Measurements from ENCODE around the gene U2SURP.
"Not testable (repeated sequence)": the region's sequence is repeated elsewhere in the genome, so short reads cannot be mapped to it uniquely, and the experiment has no call there.

The U2SURP gene

GRCh38 chr3:142976621-142977398, 24.6 kb upstream of the U2SURP start:
- no peak for DNase-seq (ENCODE audit: low read depth in 1 of 2, low spot score in 1 of 2)

GRCh38 chr3:142977399-142977728, 24.0 kb upstream of the U2SURP start:
- no peak for DNase-seq (ENCODE audit: low read depth in 1 of 2, low spot score in 1 of 2)

- DNase-seq (ENCODE audit: low read depth in 1 of 2, low spot score in 1 of 2) = no peak
These were observed 20.3 kb upstream of the U2SURP start for GRCh38 chr3:142981108-142981507.

GRCh38 chr3:142982038-142982773, 19.2 kb upstream of the U2SURP start:
- no peak for DNase-seq (ENCODE audit: low read depth in 1 of 2, low spot score in 1 of 2)

GRCh38 chr3:142983318-142983717, 18.1 kb upstream of the U2SURP start:
- DNase-seq (ENCODE audit: low read depth in 1 of 2, low spot score in 1 of 2) = no peak

- no peak for DNase-seq (ENCODE audit: low read depth in 1 of 2, low spot score in 1 of 2)
These were observed 17.1 kb upstream of the U2SURP start for GRCh38 chr3:142984255-142984654.

- no peak for DNase-seq (ENCODE audit: low read depth in 1 of 2, low spot score in 1 of 2)
These were observed 14.2 kb upstream of the U2SURP start for GRCh38 chr3:142987080-142987700.

- DNase-seq (ENCODE audit: low read depth in 1 of 2, low spot score in 1 of 2) = no peak
These were observed 13.7 kb upstream of the U2SURP start for GRCh38 chr3:142987707-142988106.

- DNase-seq (ENCODE audit: low read depth in 1 of 2, low spot score in 1 of 2) = not testable (repeated sequence)
These were observed 13.1 kb upstream of the U2SURP start for GRCh38 chr3:142988221-142988620.

- DNase-seq (ENCODE audit: low read depth in 1 of 2, low spot score in 1 of 2) = not testable (repeated sequence)
These were observed 12.5 kb upstream of the U2SURP start for GRCh38 chr3:142988826-142989225.

GRCh38 chr3:142990721-142991120, 10.6 kb upstream of the U2SURP start:
- DNase-seq (ENCODE audit: low read depth in 1 of 2, low spot score in 1 of 2) = no peak

- DNase-seq (ENCODE audit: low read depth in 1 of 2, low spot score in 1 of 2) = no peak
These were observed 9.0 kb upstream of the U2SURP start for GRCh38 chr3:142992323-142992722.

- DNase-seq (ENCODE audit: low read depth in 1 of 2, low spot score in 1 of 2) = peak in 1 of 2 donors; percentile 30
These were observed 7.4 kb upstream of the U2SURP start for GRCh38 chr3:142993958-142994442.

- no peak for DNase-seq (ENCODE audit: low read depth in 1 of 2, low spot score in 1 of 2)
These were observed 4.0 kb upstream of the U2SURP start for GRCh38 chr3:142997330-142997729.

GRCh38 chr3:142998439-142998838, 2.9 kb upstream of the U2SURP start:
- no peak for DNase-seq (ENCODE audit: low read depth in 1 of 2, low spot score in 1 of 2)

- DNase-seq (ENCODE audit: low read depth in 1 of 2, low spot score in 1 of 2) = no peak
These were observed 1.5 kb upstream of the U2SURP start for GRCh38 chr3:142999881-143000280.

- DNase-seq (ENCODE audit: low read depth in 1 of 2, low spot score in 1 of 2) = no peak
These were observed 842 bp upstream of the U2SURP start for GRCh38 chr3:143000528-143000927.

- DNase-seq (ENCODE audit: low read depth in 1 of 2, low spot score in 1 of 2) = no peak
These were observed 369 bp upstream of the U2SURP start for GRCh38 chr3:143001034-143001368.

- DNase-seq (ENCODE audit: low read depth in 1 of 2, low spot score in 1 of 2) = peak in 1 of 2 donors; percentile 21
These were observed 828 bp downstream of the U2SURP start for GRCh38 chr3:143002083-143002712.

- DNase-seq (ENCODE audit: low read depth in 1 of 2, low spot score in 1 of 2) = no peak
These were observed 1.4 kb downstream of the U2SURP start for GRCh38 chr3:143002727-143003126.

GRCh38 chr3:143004823-143005222, 3.5 kb downstream of the U2SURP start:
- DNase-seq (ENCODE audit: low read depth in 1 of 2, low spot score in 1 of 2) = no peak

- DNase-seq (ENCODE audit: low read depth in 1 of 2, low spot score in 1 of 2) = no peak
These were observed 8.7 kb downstream of the U2SURP start for GRCh38 chr3:143010024-143010423.
